Activated gamma-delta T cell treated with anti-CD3 and anti-CD28 coated beads, Interleukin-2, amount 50 U/mL, for 16 hours (primary cell): ENCODE data around the gene GSTA4.
"Not testable (repeated sequence)": the region's sequence is repeated elsewhere in the genome, so short reads cannot be mapped to it uniquely, and the experiment has no call there.

Source experiments
- DNase-seq: peaks from one replicate; pipeline ENCODE4 v3.0.0-alpha.2; 2020; ENCODE audit warnings: low read depth

The GSTA4 gene

GRCh38 chr6:53014063-53014462, 19.0 kb upstream of the GSTA4 start:
- no peak for DNase-seq

DNA sequence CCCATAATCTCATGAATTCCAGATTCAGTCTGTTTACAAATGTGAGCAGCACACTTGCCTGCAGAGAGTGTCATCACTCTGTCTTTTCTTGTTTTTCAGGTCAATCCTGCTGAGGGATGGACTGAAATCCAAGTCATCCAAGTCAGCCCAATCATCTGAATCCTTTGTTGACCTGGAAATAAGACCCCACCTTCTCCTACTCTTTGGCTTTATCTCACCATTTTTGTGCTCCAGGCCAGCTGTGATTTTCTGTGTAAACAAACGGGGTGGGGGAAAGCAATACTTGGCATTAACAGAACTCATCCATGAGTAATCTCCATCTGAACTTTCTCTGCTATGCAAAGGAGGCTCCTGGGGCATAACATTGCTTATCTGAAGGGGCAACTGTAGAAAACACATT, 16.9 kb upstream of the GSTA4 start:
- DNase-seq = no peak

- DNase-seq = no peak
Observed at GRCh38 chr6:53010504-53010903, 15.4 kb upstream of the GSTA4 start.

- no peak for DNase-seq
Observed at GRCh38 chr6:53009511-53009910, 14.4 kb upstream of the GSTA4 start.

DNA sequence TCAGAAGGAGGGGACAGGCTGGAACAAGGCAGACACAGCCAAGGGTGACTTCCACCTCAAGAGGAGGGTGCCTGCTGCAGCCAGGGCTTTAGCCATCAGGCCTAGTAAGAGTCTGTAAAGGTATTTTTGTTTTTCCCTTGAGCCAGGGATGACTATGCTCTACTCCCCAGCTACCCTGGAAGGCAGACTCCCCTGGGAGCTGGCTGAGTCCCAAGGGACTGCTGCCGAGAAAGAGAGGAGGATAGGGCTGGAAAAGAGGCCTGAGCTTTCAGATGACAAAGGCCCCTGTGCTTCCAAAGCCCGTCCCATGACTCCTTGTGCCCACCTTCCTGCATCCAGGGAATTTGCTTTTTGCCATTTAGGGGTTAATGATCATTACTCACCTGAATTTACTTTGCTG, 14.0 kb upstream of the GSTA4 start:
- no peak for DNase-seq

DNA sequence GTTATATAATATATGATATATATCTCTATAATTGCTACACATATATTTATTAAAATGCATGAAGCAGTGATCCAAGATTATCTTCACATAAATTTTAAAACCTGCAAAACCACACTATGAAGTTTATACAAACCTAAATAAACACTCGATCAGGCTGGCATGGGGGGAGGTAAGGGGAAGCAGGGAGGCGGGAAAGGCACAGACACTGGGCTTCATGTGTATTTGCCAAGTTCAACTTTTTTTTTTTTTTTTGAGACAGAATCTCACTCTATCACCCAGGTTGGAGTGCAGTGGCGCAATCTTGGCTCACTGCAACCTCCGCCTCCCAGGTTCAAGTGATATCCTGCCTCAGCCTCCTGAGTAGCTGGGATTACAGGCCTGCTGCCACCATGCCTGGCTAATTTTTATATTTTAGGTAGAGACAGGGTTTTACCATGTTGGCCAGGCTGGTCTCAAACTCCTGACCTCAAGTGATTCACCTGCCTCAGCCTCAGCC, 13.2 kb upstream of the GSTA4 start:
- not testable (repeated sequence) for DNase-seq

DNA sequence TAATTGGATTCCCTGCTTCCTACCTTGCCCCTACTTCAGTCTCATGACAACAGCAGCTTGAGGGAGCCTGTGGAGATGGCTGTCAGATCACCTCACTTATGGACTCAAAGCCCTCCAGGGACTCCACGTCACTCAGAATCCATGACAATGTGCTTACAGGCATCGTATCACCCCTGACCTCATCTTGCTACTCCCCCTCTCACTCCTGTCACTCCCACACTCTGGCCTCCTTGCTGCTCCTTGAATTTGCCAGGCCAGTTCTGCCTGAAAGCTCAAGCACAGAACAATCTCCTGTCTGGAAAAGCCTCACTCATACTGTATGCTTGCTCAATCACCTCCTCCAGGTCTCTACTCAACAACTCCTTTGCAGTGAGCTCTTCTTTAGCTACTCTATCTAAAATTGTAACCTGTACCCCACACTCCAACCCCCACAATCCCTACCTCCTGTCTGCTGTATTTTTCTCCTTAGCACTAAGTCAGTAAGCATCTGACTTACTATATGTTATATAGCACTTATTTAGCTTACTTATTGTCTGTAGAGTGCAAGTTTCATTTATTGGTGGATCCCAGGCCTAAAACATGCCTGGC, 10.7 kb upstream of the GSTA4 start:
- no peak for DNase-seq

DNA sequence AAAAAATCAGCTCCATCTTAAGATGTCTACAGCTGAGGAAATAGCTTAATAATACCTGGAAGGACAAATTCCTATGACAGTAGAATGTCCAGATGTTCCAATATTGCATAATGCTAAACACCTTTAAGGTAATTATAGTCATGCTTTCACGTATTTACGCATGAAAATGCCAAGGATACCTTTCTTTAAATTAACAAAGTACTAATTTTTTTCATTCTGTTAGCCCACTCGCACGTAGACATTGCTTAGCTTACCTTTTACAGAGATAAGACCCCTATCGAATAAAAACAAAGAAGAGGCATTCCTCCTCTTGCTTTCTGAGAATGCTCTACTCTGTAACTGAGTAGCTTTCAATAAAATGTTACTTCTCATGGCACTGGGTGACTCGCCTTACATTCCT, 4.4 kb upstream of the GSTA4 start:
- no peak for DNase-seq

- DNase-seq = no peak
Observed at GRCh38 chr6:52998603-52999002, 3.5 kb upstream of the GSTA4 start.

DNA sequence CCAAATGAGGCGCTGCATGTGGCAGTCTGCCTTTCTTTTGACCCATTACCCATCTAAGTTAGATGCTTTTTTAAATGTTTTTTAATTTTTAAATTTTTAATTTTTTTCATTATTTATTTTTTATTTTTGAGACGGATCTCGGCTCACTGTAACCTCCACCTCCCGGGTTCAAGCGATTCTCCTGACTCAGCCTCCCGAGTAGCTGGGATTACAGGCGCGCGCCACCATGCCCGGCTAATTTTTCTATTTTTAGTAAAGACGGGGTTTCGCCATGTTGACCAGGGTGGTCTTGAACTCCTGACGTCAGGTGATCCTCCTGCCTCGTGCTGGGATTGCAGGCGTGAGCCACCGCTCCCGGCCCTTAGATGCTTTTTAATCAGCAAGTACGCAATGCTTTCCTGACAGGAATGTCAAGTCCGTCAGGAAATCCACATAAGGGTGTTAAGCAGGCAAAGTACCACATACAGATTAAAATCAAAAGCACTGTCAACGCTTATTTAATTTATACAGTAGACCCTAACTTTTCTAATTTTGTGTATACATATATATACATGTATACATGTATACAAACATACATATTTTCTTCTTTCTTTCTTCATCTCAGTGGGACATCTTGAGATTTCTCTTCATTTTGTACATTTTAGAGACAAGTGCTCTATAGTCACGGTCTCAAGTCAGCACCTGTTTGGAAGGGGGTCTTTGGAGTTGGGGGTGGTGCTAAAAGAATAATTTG, 995 bp upstream of the GSTA4 start:
- peak; percentile 7 for DNase-seq

GRCh38 chr6:52994839-52995088, 320 bp downstream of the GSTA4 start:
- DNase-seq = peak; percentile 5

- DNase-seq = no peak
Observed at GRCh38 chr6:52994031-52994838, 849 bp downstream of the GSTA4 start.

- DNase-seq = no peak
Observed at GRCh38 chr6:52992980-52993920, 1.8 kb downstream of the GSTA4 start.

GRCh38 chr6:52990342-52990741, 4.7 kb downstream of the GSTA4 start:
- DNase-seq = no peak

- no peak for DNase-seq
Observed at GRCh38 chr6:52985228-52985627, 9.9 kb downstream of the GSTA4 start.

DNA sequence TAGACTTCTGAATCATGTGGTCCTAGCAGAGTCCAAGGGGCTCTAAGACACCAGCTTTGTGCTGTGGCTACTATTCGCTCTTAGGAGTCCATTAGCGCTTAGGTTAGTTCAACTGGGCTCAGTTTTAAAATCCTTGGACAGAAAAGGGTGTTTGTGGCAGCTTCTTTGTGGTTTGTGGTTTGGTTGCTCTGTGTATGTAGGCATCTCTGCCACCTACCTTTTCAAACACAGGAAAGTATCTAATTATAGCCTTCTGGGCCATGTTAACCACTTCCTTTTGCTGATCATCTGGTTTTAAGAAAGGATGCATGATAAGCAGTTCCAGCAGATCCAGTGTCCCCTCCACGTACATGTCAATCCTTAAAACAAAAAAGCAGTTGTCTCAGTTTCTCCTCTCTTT, 10.8 kb downstream of the GSTA4 start:
- DNase-seq = peak; percentile 10

DNA sequence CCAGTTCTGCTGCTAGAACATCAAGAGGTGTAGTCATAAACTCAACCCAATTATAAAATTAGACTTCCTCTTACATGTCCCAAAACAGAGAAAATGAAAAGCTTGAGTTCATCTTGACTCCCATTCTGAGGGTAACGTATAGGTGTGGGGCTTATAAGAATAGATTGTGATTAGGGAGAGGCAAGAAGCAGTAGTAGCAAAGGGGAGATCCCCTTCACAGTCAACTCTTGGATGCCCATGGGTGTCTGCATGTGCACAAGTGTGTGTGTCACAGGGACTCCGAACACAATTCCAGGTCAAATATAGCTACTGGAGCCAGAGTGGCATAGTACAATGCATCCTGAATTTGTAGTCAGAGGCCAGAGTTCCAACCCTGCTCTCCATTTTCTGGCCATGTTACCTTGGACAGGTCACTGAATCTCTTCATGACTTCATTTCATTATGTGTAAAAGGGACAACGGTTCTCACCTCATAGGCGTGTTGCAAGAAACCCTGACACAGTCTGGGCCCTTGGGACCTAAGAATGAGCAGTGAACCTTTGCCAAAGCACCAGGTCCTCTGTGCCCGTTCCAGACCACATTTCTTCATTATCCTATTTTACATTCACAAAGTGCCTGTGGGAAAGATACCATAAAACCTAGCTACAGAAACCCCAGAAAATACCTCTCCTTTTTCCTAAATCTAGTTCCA, 11.8 kb downstream of the GSTA4 start:
- no peak for DNase-seq

DNA sequence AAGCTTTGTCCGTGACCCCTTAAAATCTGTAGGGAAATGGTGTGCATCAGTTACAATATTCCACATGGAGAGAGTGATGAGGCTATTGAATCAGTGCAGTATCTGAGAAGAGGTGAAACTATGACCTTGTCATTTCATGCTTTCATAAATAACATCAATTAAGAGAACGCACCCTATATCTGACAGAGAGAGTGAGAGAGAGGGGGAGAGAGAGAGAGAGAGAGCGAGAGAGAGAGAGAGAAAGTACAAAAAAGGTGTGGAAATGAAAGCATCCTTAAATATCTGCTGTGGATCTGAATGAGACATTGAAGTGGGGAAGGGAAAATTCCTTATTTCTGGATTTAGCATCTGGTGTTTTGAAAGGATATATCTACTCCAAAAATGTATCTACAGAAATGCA, 12.4 kb downstream of the GSTA4 start:
- no peak for DNase-seq

DNA sequence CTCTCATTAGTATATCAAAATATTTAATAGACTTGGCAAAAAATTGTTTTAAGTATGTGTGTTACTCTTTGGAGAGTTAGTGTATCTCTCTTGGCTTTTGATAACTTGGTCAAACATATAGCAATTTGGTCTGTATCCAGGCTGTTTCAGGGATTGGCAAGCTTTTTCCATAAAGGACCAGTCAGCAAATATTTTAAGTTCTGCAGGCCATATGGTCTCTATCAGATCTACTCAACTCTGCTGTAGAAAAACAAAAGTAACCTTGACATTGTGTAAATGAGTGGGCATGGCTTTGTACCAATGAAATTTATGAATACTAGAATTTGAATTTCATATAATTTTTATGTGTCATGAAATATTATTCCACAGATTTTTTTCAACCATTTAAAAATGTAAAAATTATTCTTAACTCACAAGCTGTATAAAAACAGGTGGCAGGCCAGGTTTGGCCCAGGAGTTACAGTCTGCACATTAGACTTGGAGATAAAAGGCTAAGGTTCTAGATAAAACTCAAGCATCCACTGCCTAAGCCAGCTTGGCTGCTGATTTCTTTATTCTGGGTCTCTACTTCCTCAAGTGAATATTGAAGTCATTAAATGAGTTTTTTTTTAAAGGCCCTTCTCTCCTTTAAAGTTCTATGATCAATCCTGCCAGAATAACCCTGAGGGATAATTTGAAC, 13.7 kb downstream of the GSTA4 start:
- DNase-seq = no peak

DNA sequence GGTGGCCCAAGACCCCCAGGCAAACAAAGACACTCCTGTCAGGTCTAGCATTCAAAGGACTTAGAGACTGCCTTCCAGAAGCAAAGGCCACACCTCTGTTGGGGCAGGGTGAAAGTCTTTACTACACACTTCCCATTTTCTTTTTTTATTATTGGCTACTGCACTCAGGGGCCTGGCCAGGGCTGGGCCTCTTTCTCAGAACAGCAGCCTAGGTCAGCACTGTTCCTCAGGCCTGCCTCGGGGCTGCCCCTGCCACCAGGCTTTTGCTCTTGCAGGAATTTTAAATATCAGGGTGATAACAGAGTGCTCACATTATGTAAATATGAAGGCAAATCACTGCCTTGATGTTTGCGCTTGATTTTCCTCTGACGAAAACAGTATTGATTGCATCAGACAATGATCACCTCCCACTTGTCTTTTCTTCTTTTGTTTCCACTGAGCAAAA, 18.5 kb downstream of the GSTA4 start:
- no peak for DNase-seq

GRCh38 chr6:52976149-52976548, 18.9 kb downstream of the GSTA4 start:
- DNase-seq = no peak
